Measurements from ENCODE around the gene MBNL1. TPM values are rescaled to one million over a fixed set of nuclear protein-coding genes. Genes with fewer than 3 reads are reported as not detected.
"Not testable (repeated sequence)": the region's sequence is repeated elsewhere in the genome, so short reads cannot be mapped to it uniquely, and the experiment has no call there.

The MBNL1 gene
- total RNA-seq, 1 experiment from 2014 or later = 140 TPM

- in situ Hi-C loops (cut with HindIII; ENCODE audit: low pct_unique_long_range_greater_than_20kb, low sequenced_read_pairs) = no loop called here
These were observed 165.4 kb downstream of the MBNL1 start for GRCh38 chr3:152434142-152434541.

GRCh38 chr3:152435210-152435609, 166.5 kb downstream of the MBNL1 start:
- H3K36me3 ChIP-seq (ENCODE audit: control insufficient read depth, insufficient read depth, low read length); POLR2A ChIA-PET; H3K4me3 ChIP-seq (ENCODE audit: low read depth in 2 of 2, low read length in 2 of 2); ATAC-seq; H3K27ac ChIP-seq (ENCODE audit: low read length); H3K4me1 ChIP-seq (ENCODE audit: control insufficient read depth, insufficient read depth, low read length); in situ Hi-C loops (cut with HindIII; ENCODE audit: low pct_unique_long_range_greater_than_20kb, low sequenced_read_pairs); H3K27me3 ChIP-seq (ENCODE audit: control insufficient read depth, insufficient read depth, low read length); BruUV-seq (replicated peaks); intact Hi-C loops (cut with micrococcal nuclease; ENCODE audit: unreplicated experiment); CTCF ChIA-PET; H3K9me3 ChIP-seq (ENCODE audit: control insufficient read depth, insufficient read depth, low read depth, low read length); DNase-seq (ENCODE audit: low read depth, low spot score): not testable (repeated sequence)

More at GRCh38 chr3:152434142-152434541, 165.4 kb downstream of the MBNL1 start:
- Histone ChIP-seq H3K4me3 (ENCODE audit: low read depth in 2 of 2, low read length in 2 of 2) (no peak overlapping the region), H3K36me3 (ENCODE audit: control insufficient read depth, insufficient read depth, low read length) (no peaks in the 10 kb centered on the region), H3K4me1 (ENCODE audit: control insufficient read depth, insufficient read depth, low read length) (0 out of 2 replicates have a peak, but pooled peaks cover 5% of the 10 kb centered on the region), H3K27ac (ENCODE audit: low read length) (no peak overlapping the region), H3K9me3 (ENCODE audit: control insufficient read depth, insufficient read depth, low read depth, low read length) (no peaks in the 10 kb centered on the region), H3K27me3 (ENCODE audit: control insufficient read depth, insufficient read depth, low read length) (no peaks in the 10 kb centered on the region)
- BruUV-seq (replicated peaks) = no TSS peak
- intact Hi-C loops (cut with micrococcal nuclease; ENCODE audit: unreplicated experiment) = no loop called here
- ChIA-PET POLR2A (no interaction called here), CTCF (no interaction called here)
- TF ChIP-seq TCF7L2 (IDR thresholded peaks at IDR 0.05; ENCODE audit: low read depth, low read length) = no peak
- TF ChIP-seq SIN3A (IDR thresholded peaks at IDR 0.05; ENCODE audit: borderline replicate concordance, insufficient read depth, low read depth, low read length) = no peak
- TF ChIP-seq POLR2AphosphoS5 (IDR thresholded peaks at IDR 0.05; ENCODE audit: low read depth, low read length) = no peak
- TF ChIP-seq CTCF (IDR thresholded peaks at IDR 0.05) = no peak
- TF ChIP-seq REST (IDR thresholded peaks at IDR 0.05; ENCODE audit: insufficient read depth in 1 of 2, low read depth in 2 of 2, low read length in 1 of 2) = no peak
- DNase-seq (ENCODE audit: low read depth, low spot score) (no peak), ATAC-seq (no peak)

DNA sequence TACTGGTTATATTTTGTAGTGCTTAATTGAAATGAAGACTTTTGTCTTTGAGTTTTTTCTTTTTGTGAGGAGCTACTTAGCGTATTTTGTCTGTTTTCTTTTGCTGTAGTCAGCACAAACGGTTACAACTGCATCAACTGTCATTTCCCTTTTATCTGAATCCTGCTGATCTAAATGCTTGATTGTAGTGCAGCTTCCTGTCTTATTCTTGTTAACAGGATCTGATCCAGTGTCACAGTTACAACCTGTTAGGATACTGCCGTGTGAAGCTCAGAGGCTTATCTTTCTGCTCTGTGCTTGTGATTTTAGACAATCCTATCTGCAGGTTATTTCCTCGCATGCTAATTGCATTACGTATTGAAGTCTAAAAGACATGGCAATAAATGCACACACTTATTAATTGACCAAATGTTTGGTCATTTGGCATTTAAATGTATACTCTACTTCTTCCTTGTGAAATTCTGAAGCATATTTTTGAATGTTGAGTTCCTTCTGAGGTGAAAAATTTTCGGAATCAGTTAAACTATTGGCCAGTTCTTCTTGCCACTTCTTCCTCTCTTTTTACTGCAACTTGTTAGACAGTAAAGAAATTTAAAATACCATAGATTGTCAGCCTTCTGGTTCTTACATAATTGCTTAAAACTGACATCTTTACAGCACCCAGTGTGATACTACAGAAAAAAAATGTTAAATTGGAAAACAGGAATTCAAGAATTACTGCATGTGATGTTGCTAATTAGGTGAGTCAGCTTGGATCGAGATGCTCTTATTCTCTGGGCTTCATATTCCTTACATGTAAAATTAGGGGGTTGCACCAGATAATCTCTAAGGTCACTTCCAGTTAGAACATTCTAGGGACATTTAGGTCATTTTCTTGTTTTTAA, 168.2 kb downstream of the MBNL1 start:
- H3K27ac ChIP-seq (ENCODE audit: low read length) = 0 out of 2 replicates have a peak overlapping the region, but pooled peaks have one; percentile 24
- POLR2A ChIA-PET = interaction anchor here (0.7 kb wide), 1 partner anchor 130 kb away, joined by 6 read pairs; no protein-coding TSS in a partner anchor
- no peak for TF ChIP-seq REST (IDR thresholded peaks at IDR 0.05; ENCODE audit: insufficient read depth in 1 of 2, low read depth in 2 of 2, low read length in 1 of 2)
- no peak for TF ChIP-seq POLR2AphosphoS5 (IDR thresholded peaks at IDR 0.05; ENCODE audit: low read depth, low read length)
- TF ChIP-seq CTCF (IDR thresholded peaks at IDR 0.05) = no peak
- TF ChIP-seq SIN3A (IDR thresholded peaks at IDR 0.05; ENCODE audit: borderline replicate concordance, insufficient read depth, low read depth, low read length) = no peak
- no peak for TF ChIP-seq TCF7L2 (IDR thresholded peaks at IDR 0.05; ENCODE audit: low read depth, low read length)
- no peaks in the 10 kb centered on the region for H3K9me3 ChIP-seq (ENCODE audit: control insufficient read depth, insufficient read depth, low read depth, low read length)
- DNase-seq (ENCODE audit: low read depth, low spot score) (no peak), ATAC-seq (no peak)
- CTCF ChIA-PET = no interaction called here
- intact Hi-C loops (cut with micrococcal nuclease; ENCODE audit: unreplicated experiment) (no loop called here), in situ Hi-C loops (cut with HindIII; ENCODE audit: low pct_unique_long_range_greater_than_20kb, low sequenced_read_pairs) (no loop called here)
- no peak overlapping the region for H3K4me3 ChIP-seq (ENCODE audit: low read depth in 2 of 2, low read length in 2 of 2)
- H3K36me3 ChIP-seq (ENCODE audit: control insufficient read depth, insufficient read depth, low read length) = no peaks in the 10 kb centered on the region
- no peaks in the 10 kb centered on the region for H3K27me3 ChIP-seq (ENCODE audit: control insufficient read depth, insufficient read depth, low read length)
- H3K4me1 ChIP-seq (ENCODE audit: control insufficient read depth, insufficient read depth, low read length) = 0 out of 2 replicates have a peak, but pooled peaks cover 5% of the 10 kb centered on the region
- TSS peak; percentile 2 for BruUV-seq (replicated peaks)

Data from Panc1 (cell line).